Osteoblast (primary cell): ENCODE results near the gene FAM110C. TPM values are rescaled to one million over a fixed set of nuclear protein-coding genes. Genes with fewer than 3 reads are reported as not detected.

Source experiments
- DNase-seq: peaks from one replicate; pipeline ENCODE4 v3.0.0; 2011; ENCODE audit warnings: low spot score, mixed read lengths; ENCODE audit not compliant: insufficient read length; ENCODE audit errors: missing footprints
- H2AFZ ChIP-seq: 2 replicates; pipeline ENCODE4 v1.6.0; 2011; ENCODE audit warnings: mild to moderate bottlenecking, low read length
- H3K27ac ChIP-seq: 2 replicates; pipeline ENCODE4 v1.5.1; 2011; ENCODE audit warnings: mild to moderate bottlenecking, low read depth, low read length, moderate library complexity
- H3K27me3 ChIP-seq: 2 replicates; pipeline ENCODE4 v1.6.0; 2012; ENCODE audit warnings: mild to moderate bottlenecking, control low read depth, inconsistent platforms, low read length, moderate library complexity; ENCODE audit not compliant: insufficient read depth
- H3K36me3 ChIP-seq: 2 replicates; pipeline ENCODE4 v1.5.1; 2011; ENCODE audit warnings: mild to moderate bottlenecking, low read length, control low read depth, moderate library complexity; ENCODE audit not compliant: insufficient read depth
- H3K4me1 ChIP-seq: 2 replicates; pipeline ENCODE4 v1.5.1; 2011; ENCODE audit warnings: mild to moderate bottlenecking, low read length, control low read depth, moderate library complexity; ENCODE audit not compliant: insufficient read depth
- H3K4me2 ChIP-seq: 2 replicates; pipeline ENCODE4 v1.6.0; 2011; ENCODE audit warnings: mild to moderate bottlenecking, low read length; ENCODE audit not compliant: insufficient read depth
- H3K4me3 ChIP-seq: fragments of 200-600 bp; sonication (generic); 3 replicates; pipeline ENCODE4 v1.5.1; 2012; ENCODE audit warnings: mild to moderate bottlenecking, low read length, inconsistent platforms; ENCODE audit not compliant: insufficient read depth
- H3K79me2 ChIP-seq: 2 replicates; pipeline ENCODE4 v1.6.0; 2012; ENCODE audit warnings: mild to moderate bottlenecking, low read length, control low read depth, inconsistent platforms; ENCODE audit not compliant: insufficient read depth
- H3K9me3 ChIP-seq: 2 replicates; pipeline ENCODE4 v1.5.1; 2011; ENCODE audit warnings: low read depth, low read length, control low read depth
- H4K20me1 ChIP-seq: 2 replicates; pipeline ENCODE4 v1.6.0; 2012; ENCODE audit warnings: mild to moderate bottlenecking, low read length, control low read depth; ENCODE audit not compliant: insufficient read depth
- CTCF ChIP-seq: IDR thresholded peaks from 2 replicates; pipeline ENCODE4 v1.5.1; 2011; ENCODE audit warnings: mild to moderate bottlenecking, low read depth, low read length, moderate library complexity; ENCODE audit errors: extremely low read depth
- total RNA-seq: library from RNA; depleted of rRNA; stranded (reverse); fragments of >200 nt; gene quantifications from 2 replicates; pipeline ENCODE4 v1.2.3, GENCODE V29; 2012

The FAM110C gene
- total RNA-seq, 1 donor = not detected

DNA sequence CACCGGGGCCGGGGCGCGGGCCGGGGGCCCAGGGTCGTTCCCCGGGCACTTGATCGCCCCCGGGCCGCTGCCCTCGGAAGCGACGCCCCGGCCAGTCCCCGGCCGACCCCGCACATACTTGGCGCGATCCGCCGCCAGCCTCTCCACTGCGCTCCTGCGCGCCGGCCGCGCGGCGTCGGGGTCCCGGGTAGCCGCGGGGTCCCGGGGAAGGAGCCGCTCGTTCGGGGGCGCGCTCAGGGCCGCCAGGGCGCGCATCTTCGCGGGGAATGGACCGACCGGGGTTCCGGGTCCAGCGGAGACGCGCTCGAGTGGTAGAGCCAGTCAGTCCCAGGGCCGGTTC is 204 bp downstream of the FAM110C start:
- Histone ChIP-seq H3K4me1 (no peaks in the 10 kb centered on the region), H4K20me1 (no peaks in the 10 kb centered on the region), H3K36me3 (no peaks in the 10 kb centered on the region), H3K4me2 (no peak overlapping the region), H3K27me3 (peaks cover 10% of the 10 kb centered on the region), H3K79me2 (no peaks in the 10 kb centered on the region), H3K9me3 (no peaks in the 10 kb centered on the region), H3K4me3 (no peak overlapping the region), H2AFZ (no peak overlapping the region), H3K27ac (no peak overlapping the region)
- TF ChIP-seq CTCF = no peak
- DNase-seq = no peak

- Histone ChIP-seq H3K27ac (no peak overlapping the region), H3K4me1 (no peaks in the 10 kb centered on the region), H3K9me3 (no peaks in the 10 kb centered on the region), H3K79me2 (no peaks in the 10 kb centered on the region), H4K20me1 (no peaks in the 10 kb centered on the region), H3K4me3 (no peak overlapping the region), H3K27me3 (peaks cover 10% of the 10 kb centered on the region), H3K4me2 (no peak overlapping the region), H3K36me3 (no peaks in the 10 kb centered on the region), H2AFZ (no peak overlapping the region)
- DNase-seq = peak; percentile 70
- TF ChIP-seq CTCF = no peak
These were observed 769 bp downstream of the FAM110C start for GRCh38 chr2:45342-46130.

- H3K79me2 ChIP-seq = no peaks in the 10 kb centered on the region
- H3K27ac ChIP-seq = no peak overlapping the region
- H4K20me1 ChIP-seq = no peaks in the 10 kb centered on the region
- no peak overlapping the region for H2AFZ ChIP-seq
- no peaks in the 10 kb centered on the region for H3K9me3 ChIP-seq
- H3K4me2 ChIP-seq = no peak overlapping the region
- peaks cover 10% of the 10 kb centered on the region for H3K27me3 ChIP-seq
- no peaks in the 10 kb centered on the region for H3K4me1 ChIP-seq
- H3K4me3 ChIP-seq = no peak overlapping the region
- DNase-seq = no peak
- TF ChIP-seq CTCF = no peak
- no peaks in the 10 kb centered on the region for H3K36me3 ChIP-seq
These were observed 1.5 kb downstream of the FAM110C start for GRCh38 chr2:44748-45341.

DNA sequence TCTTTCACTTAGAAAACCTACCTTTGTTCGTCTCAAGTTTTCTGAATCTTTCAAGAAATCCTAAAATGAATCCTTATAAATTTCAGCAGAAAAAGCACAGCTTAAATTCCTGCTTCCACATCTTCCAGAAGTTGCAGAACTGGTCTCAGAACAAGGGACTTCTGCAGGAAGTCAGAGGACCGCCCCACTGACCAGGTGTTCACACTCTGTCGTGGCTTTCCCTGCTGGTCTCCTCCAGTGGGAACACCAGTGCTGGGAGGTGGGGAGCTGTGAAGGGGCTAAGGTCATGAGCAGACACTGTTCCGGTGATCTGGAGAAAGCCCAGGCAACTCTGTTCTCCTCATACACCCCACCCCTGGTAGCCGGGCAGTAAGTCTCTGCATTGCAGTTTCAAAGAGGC is 3.5 kb downstream of the FAM110C start:
- Histone ChIP-seq H3K9me3 (no peaks in the 10 kb centered on the region), H3K4me1 (no peaks in the 10 kb centered on the region), H2AFZ (no peak overlapping the region), H3K27me3 (peaks cover 10% of the 10 kb centered on the region), H4K20me1 (no peaks in the 10 kb centered on the region), H3K36me3 (no peaks in the 10 kb centered on the region), H3K4me2 (no peak overlapping the region), H3K4me3 (no peak overlapping the region), H3K27ac (no peak overlapping the region), H3K79me2 (no peaks in the 10 kb centered on the region)
- no peak for DNase-seq
- TF ChIP-seq CTCF = no peak
